HG02884 (cell line): ENCODE measurements around the gene HHAT.

Source experiments
- ATAC-seq: cut with Tn5 transposase; IDR thresholded peaks from one replicate; pipeline ENCODE4 v1.9.1; 2021; ENCODE audit warnings: mild to moderate bottlenecking, moderate library complexity; ENCODE audit not compliant: unreplicated experiment

HHAT gene

GRCh38 chr1:210313046-210313595, 15.6 kb upstream of the HHAT start:
- no peak for ATAC-seq

DNA sequence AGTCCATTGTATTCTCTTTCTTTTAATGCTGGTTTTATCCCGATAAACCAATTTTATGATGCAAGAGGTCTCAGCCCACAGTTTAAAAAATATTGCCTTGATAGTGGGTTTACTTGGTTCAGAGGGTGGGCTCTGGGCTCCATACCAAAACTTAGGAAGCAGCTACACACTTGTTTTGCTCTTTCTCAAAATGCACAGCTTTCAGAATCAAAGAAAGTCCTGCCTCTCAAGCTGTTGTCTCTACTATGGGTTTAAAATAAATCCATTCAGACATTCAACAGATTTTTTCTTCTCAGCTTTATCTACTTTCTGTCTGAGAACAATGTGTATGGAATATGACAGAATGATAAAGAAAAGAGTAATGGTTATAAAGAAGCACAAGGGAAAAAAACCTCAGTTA, 14.8 kb upstream of the HHAT start:
- no peak for ATAC-seq

- no peak for ATAC-seq
Measured at GRCh38 chr1:210315529-210315928, 13.2 kb upstream of the HHAT start.

GRCh38 chr1:210321131-210321530, 7.6 kb upstream of the HHAT start:
- no peak for ATAC-seq

- ATAC-seq, result no peak
Measured at GRCh38 chr1:210321552-210321951, 7.2 kb upstream of the HHAT start.

DNA sequence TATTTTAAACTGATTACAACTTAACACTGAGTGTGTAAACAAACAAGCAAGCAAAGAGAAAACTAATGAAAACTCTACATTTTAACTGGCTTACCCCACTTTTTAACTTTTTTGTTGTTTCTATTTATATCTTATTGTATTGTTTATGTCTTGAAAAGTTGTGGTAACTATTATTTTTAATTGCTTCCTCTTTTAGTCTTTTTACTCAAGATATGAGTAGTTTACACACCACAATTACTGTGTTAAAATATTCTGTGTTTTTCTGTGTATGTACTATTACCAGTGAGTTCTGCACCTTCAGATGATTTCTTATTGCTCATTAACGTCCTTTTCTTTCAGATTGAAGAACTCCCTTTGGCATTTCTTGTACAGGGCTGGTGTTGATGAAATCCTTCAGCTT, 4.7 kb upstream of the HHAT start:
- no peak for ATAC-seq

- no peak for ATAC-seq
Measured at GRCh38 chr1:210325026-210325670, 3.6 kb upstream of the HHAT start.

- no peak for ATAC-seq
Measured at GRCh38 chr1:210328032-210328745, 513 bp upstream of the HHAT start.

- ATAC-seq, result no peak
Measured at GRCh38 chr1:210330279-210330866, 1.7 kb downstream of the HHAT start.

GRCh38 chr1:210332233-210332632, 3.5 kb downstream of the HHAT start:
- no peak for ATAC-seq

DNA sequence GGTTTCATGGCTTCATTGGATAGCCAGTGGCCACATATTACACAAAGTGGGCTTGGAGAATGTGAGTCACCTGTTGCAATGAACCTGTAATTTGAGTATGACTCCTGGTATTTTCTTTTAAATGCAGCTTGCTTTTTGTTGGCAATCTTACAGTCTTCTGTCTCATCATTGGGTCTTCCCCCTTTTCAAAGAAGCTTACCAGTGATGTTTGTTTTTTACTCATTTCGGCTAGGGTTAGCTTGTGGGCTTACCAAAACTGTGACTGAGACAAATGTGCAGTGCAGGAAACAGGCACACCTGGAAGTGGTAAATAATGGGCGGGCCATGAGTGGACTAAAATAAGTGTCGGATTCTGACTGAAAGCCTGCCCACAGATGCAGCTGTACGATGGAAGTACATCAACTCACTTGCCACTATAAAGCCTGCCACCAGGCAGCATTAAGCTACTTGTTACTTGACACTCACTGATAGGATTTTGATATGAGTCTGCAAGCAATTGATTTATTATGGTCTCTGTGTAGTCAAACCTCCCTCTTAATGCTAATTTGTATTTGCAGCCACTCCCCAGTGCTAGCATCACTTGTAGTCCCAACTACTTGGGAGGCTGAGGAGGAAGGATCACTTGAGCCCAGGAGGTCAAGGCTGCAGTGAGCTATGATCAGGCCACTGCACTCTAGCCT, 4.2 kb downstream of the HHAT start:
- ATAC-seq, result peak; percentile 80

DNA sequence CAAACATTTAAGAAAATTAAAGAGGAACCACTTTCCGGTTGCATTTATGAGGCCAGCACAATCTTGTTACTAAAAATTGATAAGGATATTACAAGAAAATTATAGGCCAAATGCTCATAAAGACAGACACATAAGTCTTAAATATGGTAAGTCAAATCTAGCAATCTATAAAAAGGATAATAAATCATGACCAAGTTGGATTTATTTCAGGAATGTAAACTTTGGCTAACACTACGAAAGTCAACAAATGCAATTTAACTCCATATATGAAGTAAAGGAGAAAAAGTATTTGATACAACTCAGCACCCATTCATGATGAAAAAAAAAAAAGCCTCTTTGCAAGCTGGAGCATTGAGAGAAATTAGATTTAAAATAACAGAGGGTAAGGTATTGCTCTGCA, 6.3 kb downstream of the HHAT start:
- ATAC-seq, result no peak

GRCh38 chr1:210336362-210336761, 7.7 kb downstream of the HHAT start:
- no peak for ATAC-seq

GRCh38 chr1:210339500-210339899, 10.8 kb downstream of the HHAT start:
- ATAC-seq, result no peak

DNA sequence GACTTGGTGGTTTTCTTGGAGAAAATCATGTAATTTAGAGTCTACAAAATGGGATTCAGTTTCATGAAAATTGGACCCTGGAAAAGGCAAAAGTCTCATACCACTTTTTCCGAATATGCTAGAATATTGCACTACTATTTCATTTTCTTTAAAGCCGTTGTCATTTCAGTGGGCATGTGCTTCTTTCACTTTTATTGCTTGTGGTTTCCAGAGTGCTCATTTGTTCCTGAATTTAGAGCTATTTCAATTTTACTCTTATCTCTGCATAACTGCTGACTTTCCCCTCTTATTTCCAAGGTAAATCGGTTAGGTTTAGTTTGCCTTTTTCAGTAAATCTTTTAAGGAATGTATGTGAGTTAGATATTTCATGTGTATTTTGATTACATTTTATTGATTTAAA, 11.6 kb downstream of the HHAT start:
- ATAC-seq, result no peak

- ATAC-seq, result no peak
Measured at GRCh38 chr1:210340841-210341240, 12.1 kb downstream of the HHAT start.

DNA sequence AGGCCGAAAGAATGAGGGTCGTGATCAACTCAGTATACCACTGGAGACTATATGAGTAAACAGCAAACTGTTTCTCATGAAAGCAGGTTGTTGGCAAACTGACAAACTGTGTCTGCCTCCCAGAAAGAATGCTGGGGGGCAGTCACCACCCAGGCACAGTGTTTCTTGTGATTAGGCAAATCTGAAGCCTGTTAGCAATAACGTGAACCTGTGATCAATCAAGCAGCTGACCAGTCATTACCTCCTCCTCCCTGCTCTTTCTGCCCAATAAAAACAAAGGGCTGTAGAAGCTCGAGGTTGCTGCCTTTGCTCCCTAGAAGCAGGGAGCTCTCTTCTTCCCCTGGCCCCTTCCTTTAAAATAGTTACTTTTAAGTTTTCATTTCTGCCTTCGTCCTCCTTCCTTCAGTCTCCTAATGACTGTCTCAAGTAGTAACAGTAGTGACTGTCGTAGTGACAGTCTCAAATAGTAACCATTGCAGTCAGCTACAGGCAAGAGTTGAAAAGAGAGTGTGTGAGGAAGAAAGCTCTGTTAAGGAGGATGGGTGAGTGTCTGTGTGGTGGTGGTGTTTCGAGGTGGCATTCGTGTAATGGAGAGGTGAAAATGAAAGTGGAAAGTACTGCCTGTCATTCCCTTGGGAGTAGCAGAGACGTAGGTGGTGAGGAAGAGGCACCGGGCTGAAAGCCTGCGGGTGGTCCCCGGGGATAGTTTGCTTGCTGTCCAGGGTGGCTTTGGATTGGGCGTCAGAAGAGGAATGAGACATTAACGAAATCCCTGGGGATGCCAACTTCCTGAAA, 14.5 kb downstream of the HHAT start:
- ATAC-seq, result peak; percentile 49

DNA sequence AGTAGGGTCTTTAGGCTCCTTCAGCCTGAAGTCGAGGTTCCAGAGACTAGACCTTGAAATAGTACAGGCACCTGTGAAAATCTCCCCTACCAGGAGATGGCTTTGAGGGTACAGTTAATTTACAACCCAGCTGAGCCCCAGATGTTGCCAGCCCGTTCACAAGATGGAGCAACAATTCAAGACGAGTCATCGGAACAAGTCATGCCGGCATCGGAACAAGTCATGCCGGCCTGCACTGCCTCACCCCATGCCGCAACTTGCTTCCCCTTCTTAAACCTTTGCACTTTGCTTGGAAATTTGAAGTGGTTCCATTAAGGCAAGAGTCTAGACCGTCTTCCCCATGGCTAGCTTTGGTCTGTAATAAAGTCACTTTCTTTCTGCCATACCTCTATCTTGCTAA, 16.0 kb downstream of the HHAT start:
- no peak for ATAC-seq

DNA sequence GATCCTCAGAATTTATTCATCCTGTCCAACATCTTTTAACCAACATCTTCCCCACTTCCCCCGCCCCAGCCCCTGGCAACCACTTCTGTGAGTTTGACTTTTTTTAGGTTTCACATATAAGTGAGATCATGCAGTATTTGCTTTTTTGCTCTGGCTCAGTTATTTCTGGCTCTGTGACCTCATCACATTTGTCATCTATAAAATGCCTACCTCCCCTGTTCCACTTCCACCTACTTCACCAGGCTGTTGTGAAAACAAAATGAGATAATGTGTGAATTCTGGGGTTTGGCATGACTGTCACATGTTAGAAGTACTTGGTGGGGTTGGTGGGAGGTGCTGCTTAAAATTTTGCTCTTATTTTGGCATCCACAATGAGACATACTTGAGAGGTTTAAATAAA, 18.4 kb downstream of the HHAT start:
- ATAC-seq, result peak; percentile 42

DNA sequence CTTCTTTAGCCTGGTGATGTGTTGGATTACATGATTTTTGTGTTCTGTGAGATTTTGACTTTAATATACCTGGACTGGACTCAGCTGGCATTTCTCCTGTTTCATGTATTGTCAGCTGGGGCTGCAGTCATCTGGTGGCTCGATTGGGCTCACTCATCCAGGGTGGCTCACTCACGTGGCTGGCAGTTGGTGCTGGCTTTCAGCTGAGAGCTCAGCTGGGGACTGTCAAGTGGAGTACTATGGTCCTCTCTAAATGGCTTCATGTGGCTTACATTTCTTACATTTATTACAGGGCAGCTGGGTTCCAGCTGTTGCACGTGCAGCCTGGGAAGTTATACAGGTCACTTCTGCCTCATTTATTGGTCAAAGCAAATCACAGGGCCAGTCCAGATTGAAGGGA, 22.8 kb downstream of the HHAT start:
- no peak for ATAC-seq

GRCh38 chr1:210352575-210352974, 23.9 kb downstream of the HHAT start:
- no peak for ATAC-seq
